HCT116 (cell line): ENCODE data around the gene GMDS. TPM values are rescaled to one million over a fixed set of nuclear protein-coding genes. Genes with fewer than 3 reads are reported as not detected.
A peak's percentile ranks its signal among the peaks of the same experiment; 100 is the strongest.

Experiments
- CBX3 ChIP-seq: IDR thresholded peaks from 2 replicates; pipeline ENCODE4 v1.6.1; 2012; ENCODE audit warnings: low read depth
- CEBPB ChIP-seq: IDR thresholded peaks from 2 replicates; pipeline ENCODE4 v1.6.1; 2012; ENCODE audit warnings: low read depth
- FOSL1 ChIP-seq: IDR thresholded peaks from 2 replicates; pipeline ENCODE4 v1.6.1; 2012; ENCODE audit warnings: low read depth
- POLR2AphosphoS5 ChIP-seq: IDR thresholded peaks from 2 replicates; pipeline ENCODE4 v1.6.1; 2011; ENCODE audit warnings: mild to moderate bottlenecking, low read depth, low read length, moderate library complexity
- RAD21 ChIP-seq: IDR thresholded peaks from 2 replicates; pipeline ENCODE4 v1.6.1; 2012; ENCODE audit warnings: low read depth, mild to moderate bottlenecking
- SP1 ChIP-seq: IDR thresholded peaks from 2 replicates; pipeline ENCODE4 v1.6.1; 2012; ENCODE audit warnings: low read depth
- SRF ChIP-seq: IDR thresholded peaks from 2 replicates; pipeline ENCODE4 v1.6.1; 2012; ENCODE audit warnings: low read depth
- TCF7L2 ChIP-seq: IDR thresholded peaks from 2 replicates; pipeline ENCODE4 v1.7.0; 2011; ENCODE audit warnings: borderline replicate concordance, inconsistent platforms; ENCODE audit not compliant: insufficient read depth, insufficient read length; ENCODE audit errors: extremely low read depth
- total RNA-seq: library from RNA; stranded (reverse); gene quantifications from one replicate; pipeline ENCODE4 v1.2.1, GENCODE V29; 2021; ENCODE audit not compliant: unreplicated experiment
- TF ChIP-seq, protein P1 (sequence below): IDR thresholded peaks from 2 replicates; pipeline ENCODE4 v1.6.1; 2012; ENCODE audit warnings: low read depth
- TF ChIP-seq, protein P2 (sequence below): IDR thresholded peaks from 2 replicates; pipeline ENCODE4 v1.6.1; 2012
- TF ChIP-seq, protein P3 (sequence below), 3 experiments: fragments of 200-600 bp in 1 of 3; sonication (generic) in 1 of 3; IDR thresholded peaks in 2 of 3; conservative IDR thresholded peaks in 1 of 3; 2 replicates each; pipeline ENCODE4 v1.5.1; 2012 to 2017; ENCODE audit warnings: low read depth in 2 of 3, low read length in 2 of 3, antibody characterized with exemption in 1 of 3, borderline replicate concordance in 1 of 3, control low read depth in 1 of 3, mild to moderate bottlenecking in 1 of 3, mixed read lengths in 1 of 3, mixed run types in 1 of 3, moderate library complexity in 1 of 3; ENCODE audit not compliant: insufficient read depth in 1 of 3

GMDS gene
- total RNA-seq, 1 experiment from 2014 or later, result 34.4 TPM

- TF ChIP-seq, protein P1, sequence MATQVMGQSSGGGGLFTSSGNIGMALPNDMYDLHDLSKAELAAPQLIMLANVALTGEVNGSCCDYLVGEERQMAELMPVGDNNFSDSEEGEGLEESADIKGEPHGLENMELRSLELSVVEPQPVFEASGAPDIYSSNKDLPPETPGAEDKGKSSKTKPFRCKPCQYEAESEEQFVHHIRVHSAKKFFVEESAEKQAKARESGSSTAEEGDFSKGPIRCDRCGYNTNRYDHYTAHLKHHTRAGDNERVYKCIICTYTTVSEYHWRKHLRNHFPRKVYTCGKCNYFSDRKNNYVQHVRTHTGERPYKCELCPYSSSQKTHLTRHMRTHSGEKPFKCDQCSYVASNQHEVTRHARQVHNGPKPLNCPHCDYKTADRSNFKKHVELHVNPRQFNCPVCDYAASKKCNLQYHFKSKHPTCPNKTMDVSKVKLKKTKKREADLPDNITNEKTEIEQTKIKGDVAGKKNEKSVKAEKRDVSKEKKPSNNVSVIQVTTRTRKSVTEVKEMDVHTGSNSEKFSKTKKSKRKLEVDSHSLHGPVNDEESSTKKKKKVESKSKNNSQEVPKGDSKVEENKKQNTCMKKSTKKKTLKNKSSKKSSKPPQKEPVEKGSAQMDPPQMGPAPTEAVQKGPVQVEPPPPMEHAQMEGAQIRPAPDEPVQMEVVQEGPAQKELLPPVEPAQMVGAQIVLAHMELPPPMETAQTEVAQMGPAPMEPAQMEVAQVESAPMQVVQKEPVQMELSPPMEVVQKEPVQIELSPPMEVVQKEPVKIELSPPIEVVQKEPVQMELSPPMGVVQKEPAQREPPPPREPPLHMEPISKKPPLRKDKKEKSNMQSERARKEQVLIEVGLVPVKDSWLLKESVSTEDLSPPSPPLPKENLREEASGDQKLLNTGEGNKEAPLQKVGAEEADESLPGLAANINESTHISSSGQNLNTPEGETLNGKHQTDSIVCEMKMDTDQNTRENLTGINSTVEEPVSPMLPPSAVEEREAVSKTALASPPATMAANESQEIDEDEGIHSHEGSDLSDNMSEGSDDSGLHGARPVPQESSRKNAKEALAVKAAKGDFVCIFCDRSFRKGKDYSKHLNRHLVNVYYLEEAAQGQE, result no peak
- TF ChIP-seq RAD21 (no peak), CEBPB (no peak), SP1 (no peak), FOSL1 (peak; percentile 44; the same call in 1 of the 2 replicates), SRF (no peak), CBX3 (no peak), TCF7L2 (peak; percentile 12), POLR2AphosphoS5 (0 out of 2 replicates have a peak, but pooled peaks have one; percentile 15)
- TF ChIP-seq, protein P2, sequence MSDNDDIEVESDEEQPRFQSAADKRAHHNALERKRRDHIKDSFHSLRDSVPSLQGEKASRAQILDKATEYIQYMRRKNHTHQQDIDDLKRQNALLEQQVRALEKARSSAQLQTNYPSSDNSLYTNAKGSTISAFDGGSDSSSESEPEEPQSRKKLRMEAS, result no peak
- TF ChIP-seq, protein P3, sequence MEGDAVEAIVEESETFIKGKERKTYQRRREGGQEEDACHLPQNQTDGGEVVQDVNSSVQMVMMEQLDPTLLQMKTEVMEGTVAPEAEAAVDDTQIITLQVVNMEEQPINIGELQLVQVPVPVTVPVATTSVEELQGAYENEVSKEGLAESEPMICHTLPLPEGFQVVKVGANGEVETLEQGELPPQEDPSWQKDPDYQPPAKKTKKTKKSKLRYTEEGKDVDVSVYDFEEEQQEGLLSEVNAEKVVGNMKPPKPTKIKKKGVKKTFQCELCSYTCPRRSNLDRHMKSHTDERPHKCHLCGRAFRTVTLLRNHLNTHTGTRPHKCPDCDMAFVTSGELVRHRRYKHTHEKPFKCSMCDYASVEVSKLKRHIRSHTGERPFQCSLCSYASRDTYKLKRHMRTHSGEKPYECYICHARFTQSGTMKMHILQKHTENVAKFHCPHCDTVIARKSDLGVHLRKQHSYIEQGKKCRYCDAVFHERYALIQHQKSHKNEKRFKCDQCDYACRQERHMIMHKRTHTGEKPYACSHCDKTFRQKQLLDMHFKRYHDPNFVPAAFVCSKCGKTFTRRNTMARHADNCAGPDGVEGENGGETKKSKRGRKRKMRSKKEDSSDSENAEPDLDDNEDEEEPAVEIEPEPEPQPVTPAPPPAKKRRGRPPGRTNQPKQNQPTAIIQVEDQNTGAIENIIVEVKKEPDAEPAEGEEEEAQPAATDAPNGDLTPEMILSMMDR (IDR thresholded peaks at IDR 0.05 in 2 of 3, conservative IDR thresholded peaks at IDR 0.05 in 1 of 3; ENCODE audit: borderline replicate concordance in 1 of 3, insufficient read depth in 1 of 3, low read depth in 2 of 3, low read length in 2 of 3), result no peak
Observed at GRCh38 chr6:2245877-2246863, 765 bp upstream of the GMDS start (continued).
